HG03354 (cell line): ENCODE data around the gene CCNQ.
A peak's percentile ranks its signal among the peaks of the same experiment; 100 is the strongest.

ENCODE experiments used
- ATAC-seq: cut with Tn5 transposase; IDR thresholded peaks from one replicate; pipeline ENCODE4 v1.9.1; 2021; ENCODE audit warnings: mild to moderate bottlenecking; ENCODE audit not compliant: unreplicated experiment, poor library complexity, severe bottlenecking

The CCNQ gene

DNA sequence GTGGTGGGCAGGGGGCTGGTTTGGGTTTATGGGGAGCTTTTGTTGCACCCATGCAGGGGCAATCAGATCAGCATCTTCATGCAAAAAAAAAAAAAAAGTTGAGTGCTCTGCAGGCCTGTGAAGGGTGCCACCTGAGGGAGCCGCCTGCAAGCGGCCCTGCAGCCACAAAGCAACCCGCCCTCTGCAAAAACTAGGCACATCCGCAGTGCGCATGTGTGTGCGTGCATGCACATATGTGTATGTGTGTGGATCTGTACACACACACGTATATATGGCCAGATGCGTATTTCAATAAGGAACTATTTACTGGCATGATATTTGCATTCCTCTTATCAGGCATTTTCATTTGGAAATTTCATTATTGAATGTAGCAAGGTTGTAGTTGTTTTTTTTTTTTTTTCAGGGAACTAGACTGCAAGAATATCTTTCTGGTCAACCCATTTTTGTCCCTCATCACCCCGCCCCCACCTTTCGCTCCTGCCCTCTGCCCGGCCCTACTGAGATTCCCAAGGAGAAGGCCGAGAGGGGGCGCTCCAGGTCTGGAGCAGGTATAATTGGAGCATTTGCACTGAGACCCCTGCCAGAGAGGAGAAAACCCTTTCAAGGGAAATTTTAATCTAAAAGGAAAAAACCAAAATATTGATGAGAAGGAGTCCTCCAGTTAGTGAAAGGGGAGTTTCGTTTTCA lies 18.1 kb downstream of the CCNQ start:
- ATAC-seq: no peak

DNA sequence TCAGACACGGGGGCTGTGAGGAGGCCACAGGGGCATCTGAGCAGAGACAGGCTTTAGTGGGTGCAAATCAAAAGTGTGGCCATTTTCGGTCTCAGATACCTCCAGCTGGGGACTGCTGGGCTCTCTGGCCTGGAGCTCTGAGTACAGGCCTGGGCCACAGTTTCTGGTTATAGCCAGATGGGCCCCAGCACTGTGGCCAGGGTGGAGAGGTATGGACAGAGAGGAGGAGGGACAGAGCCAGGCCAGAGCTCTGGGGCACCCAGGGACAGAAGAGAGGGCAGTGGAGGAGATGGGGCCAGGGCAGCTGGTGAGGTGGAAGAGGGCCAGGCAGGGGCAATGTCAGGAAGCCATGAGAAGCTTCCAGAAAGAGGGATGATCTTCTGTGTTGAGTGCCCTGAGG lies 20.1 kb downstream of the CCNQ start:
- ATAC-seq: no peak

DNA sequence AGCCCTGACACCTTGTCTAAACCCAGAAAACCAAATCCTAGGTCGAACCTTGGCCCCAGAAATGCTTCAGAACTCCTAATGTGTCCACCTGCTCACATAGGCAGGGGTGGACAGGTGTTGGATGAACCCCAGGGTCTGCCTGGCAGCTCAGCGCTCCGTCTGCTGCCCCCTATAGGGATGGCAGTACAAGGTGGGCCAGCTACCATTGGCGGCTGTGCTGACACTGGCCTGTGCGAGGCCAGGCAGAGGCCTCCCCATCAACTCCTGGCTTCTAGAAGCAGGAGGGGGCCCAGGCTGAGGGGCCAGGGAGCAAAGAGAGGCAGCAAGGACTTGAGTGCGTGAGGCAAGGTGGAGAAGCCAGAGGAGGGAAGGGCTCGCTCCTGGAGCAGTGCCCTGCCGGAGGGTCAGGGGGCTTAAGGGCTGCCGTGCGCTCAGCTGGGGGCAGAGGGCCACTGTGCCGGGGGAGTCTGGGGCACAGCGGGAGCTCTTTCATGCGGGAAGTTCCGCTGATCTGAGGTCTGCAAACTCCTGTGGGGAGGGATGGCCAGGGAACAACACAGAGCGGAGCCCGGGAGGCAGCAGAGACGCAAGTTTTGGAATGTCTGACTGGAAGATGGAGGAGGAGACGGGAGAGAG lies 20.6 kb downstream of the CCNQ start:
- ATAC-seq: no peak

DNA sequence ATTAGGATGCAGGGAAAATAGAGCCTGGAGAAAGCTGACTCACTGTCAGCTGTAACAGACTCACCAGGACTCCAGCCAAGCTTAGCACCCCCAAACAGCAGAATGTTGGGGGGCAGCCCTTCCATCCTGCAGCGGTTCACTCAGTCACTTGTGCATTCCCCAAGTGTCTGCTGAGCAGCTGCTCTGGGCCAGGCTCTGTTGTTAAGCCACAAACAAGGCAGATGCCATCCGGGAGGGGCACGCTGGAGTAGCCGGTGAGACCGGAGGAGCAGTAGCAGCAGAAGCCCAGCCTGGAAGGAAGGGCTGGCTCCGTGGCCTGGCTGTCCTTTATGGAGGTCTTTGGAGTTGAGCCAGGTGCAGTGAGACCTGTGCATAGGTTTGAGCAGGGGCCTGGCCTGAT lies 22.0 kb downstream of the CCNQ start:
- no peak for ATAC-seq

DNA sequence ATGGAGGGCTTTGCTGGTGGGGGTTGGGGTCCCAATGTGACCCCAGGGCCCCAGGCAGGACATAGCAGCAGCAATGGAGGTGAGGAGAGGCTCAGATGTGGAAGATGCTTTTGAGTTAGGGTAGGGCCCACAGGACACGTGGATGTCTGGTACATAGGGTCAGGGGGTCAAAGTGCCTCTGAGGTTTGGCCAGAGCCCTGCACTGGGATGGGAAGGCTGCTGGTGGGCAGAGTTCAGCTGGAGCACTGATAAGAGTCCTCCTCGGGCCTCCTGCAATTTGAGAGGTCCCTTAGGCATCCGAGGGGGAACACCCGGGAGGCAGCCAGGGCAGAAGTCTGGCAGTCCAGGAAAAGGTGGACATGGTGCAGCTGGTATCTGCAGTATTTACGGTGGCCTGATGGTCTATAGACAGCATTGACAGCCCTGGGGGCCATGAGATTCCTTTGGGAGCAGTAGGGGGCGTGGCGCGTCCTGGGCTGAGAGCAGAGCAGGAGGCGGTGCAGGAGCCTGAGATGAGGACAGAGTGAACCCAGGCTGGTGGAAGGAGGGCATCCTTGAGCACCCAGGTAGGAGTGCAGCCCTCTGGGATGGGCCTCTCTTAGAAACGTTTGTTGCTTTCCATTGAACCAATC lies 22.6 kb downstream of the CCNQ start:
- ATAC-seq: no peak

DNA sequence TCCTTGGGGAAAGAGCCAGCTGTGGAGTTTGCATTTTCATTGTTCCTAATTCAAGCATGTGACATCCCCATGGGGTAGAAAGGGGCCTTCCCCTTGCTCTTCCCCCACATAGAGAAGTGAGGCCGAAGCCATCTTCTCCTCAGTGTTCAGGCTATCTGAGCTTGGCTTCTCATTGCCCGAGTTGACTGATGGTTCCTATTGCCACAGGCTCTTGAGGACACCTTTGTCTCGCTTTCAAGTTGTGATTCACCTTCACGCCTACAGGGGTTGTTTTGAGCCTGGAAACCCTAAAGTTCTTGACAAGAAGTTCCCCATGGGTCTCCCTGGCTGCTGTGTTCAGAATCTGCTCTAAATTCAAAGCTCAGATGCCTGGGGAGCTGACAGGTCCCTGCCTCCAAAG lies 25.0 kb downstream of the CCNQ start:
- ATAC-seq: peak; percentile 63

DNA sequence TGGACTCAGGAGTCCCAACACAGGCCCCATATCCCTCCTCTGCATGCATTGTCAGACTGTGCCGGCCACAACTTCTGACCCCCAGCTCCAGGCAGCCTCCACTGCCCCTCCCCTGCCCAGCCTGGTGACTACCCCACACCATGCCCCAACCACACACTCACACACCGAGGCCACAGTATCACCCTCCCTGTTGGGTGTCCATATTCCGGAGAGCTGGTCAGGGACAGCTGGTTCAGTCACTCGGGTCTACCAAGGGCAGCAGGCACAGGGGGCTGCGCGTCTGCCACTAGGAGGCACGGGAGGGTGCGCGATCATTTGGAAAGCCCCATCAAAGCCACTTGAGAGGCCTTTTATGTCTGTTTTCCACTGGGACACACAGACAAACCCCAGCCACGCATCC lies 26.3 kb downstream of the CCNQ start:
- ATAC-seq: no peak

DNA sequence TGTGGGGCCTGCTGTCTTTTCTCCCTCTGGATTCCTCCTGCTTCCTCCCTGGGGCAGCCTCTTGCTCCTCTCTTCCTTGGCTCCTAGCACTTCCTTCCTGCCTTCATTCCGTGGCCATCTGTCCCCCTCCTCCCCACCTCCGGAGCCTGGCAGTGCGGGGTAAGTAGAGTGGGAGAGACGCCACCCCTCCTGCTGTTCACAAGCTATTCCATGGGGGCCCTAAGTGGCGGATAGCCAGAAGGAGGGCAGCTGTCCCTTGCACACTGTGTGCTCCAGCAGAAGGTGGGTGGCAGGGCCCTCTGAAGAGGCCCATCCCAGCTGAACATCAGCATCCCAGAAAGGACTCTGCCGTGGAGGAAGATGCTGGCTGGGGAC lies 27.4 kb downstream of the CCNQ start:
- ATAC-seq: no peak

DNA sequence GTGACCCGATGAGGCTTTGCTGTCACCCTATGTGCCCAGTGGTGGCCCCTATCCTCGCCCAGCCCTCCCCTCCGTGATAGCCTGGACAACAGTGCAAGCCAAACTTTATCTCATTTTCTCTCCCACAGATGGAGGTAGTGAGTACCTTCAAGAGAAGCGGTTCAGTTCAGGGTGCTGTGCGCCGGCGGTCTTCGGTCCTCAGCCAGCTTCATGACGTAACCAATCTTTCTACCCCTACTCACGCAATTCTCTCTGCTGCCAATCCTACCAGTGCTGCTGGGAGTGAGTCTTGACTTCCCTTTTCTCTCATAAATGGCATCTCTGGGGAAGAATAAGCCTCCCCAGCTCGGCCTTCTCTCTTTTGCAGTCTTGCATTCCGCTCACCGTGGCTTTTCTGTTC lies 29.5 kb downstream of the CCNQ start:
- ATAC-seq: no peak

DNA sequence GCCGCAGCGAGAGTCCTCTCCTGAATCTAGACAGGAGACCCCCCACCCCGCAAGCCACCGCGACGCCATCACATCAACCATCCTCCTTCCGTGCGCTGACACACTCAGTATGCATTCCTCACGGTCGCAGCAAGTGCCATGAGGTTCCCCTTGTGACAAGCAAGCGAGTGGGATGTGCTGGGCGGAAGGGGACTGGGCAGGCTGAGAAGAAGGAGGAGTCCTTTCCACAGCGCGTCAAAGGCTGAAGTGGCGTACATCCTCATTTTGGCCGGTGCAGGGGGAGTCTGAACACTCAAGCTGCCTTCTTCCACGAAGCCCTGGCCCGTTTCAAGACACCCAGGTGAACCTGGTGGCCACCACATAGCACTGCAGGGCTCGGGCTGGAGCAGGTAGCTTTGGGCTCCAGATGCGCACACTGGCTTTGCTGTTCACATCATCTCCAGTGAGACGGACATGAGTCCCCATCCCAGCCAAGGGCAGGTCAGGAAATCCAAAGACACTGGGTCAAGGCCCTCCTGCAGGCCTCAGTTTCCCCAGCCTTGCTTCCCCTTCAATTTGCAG lies 30.4 kb downstream of the CCNQ start:
- ATAC-seq: no peak

DNA sequence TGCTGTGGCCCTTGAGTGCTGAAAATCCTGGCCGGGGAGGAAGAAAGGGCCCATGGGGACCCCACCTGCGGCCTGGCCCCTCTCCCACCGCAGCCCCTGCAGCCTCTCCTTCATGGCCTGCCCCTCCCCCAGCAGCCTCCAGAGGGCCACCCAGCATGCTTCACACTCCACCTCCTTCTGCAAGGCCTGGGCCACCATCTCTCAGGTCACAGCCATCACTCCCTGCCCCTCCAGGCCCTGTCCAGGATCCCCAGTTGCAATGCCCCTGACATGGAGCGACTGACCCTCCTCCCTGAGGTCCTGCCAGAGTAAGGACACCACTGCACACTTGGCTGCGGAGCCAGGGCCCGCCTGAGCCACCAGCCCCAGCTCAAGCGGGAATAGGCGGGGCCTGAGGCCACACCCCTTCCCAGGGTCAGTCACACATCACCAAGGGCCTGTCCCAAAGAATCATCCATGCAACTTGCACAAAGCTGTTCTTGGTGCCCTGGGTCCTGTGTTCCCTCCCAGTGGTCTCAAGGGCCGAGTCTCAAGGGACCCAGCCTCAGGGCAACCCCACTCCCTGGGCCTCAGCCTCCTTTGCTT lies 32.9 kb downstream of the CCNQ start:
- ATAC-seq: no peak

DNA sequence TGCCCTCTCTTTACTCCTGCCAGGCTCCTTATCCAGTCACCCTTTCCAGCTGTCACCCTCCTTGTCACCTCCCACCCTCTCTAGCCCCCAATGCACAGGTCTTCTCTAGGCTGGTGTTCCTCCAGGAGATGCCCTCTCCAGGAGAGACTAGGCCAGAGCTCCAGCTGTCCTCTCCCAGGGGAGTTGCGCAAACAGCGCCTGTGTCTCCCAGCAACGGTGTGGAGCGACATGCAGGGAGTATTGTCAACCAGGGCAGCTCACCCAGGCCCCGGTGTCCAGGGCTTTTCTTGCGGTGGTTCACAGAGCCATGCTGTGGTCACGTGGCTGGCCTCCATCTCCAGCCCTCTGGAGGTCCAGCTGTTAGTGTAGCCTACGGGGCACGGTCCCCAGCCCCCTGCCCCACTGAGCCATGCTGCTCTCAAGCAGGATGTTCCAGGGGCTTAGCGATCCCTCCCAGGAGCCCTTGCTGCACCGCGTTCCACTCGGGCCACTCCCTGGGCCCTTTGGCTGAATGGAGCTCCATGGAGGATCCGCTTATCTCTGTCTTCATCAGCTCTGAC lies 34.8 kb downstream of the CCNQ start:
- no peak for ATAC-seq

DNA sequence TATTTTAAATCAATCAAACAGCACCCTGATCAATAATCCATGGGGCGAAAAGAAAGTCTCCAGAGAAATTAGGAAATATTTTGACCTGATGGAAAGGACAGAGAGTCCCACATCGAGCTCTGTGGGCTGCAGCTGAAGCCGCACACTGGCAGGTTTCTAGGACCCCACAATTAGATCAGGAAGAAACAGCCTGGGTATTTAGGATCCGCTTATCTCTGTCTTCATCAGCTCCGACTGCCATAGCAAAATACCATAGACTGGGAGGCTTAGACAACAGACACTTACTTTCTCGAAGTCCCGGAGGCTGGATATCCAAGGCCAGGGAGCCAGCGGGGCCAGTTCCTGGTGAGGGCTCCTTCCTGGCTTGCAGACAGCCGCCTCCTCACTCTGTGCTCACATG lies 36.4 kb downstream of the CCNQ start:
- ATAC-seq: no peak

DNA sequence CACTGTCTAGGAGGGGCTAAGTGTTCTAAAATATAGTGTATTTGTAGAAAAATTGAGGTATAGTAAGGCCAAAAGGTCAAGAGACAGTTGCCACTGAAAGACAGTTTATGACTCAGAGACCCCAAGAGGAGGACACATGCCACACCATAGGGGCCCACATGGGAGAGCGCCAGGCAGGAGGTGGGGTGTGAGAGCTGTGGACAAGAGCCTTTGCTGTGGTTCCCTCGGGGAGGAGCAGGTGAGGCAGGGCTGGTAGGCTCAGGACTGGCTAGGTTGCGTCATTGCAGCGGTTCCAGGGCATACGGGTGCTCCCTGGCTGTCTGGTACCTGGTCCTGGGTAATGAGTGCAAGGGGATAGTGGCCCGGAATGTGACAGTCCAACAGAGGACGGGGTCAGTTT lies 37.6 kb downstream of the CCNQ start:
- no peak for ATAC-seq

DNA sequence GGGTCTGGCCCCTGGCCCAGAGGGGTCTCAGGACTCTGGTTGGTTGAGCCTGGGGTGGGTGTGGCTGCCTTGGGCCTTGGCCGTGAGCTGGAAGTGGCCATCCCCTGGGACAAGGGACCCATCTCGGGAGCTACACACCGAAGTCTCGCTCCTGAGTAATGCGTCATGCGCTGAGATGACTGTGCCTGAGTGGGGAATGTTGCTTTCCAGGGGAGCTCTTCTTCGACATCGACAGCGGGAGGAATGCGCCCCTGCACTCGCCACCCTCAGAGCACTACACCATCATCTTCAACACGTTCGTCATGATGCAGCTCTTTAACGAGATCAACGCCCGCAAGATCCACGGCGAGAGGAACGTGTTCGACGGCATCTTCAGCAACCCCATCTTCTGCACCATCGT lies 38.5 kb downstream of the CCNQ start:
- ATAC-seq: no peak

DNA sequence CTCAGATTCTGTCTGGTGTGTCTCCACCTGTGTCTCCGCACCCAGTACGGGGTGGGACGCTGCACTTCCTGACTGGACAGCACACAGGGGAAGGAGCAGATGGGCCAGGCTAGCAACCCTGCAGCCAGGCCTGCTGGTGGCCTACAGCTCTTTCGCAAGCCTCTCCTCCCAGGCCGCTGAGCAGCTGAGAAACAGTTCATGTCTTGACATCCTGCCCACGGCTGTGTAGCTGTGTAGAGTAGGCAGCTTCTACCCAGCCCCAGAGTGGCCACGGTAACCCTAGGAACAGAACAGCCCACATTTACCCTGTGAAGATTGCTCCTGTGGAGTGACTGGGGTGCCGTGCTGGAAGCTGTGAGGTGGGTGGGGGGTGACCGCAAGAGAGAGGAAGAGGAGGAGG lies 38.9 kb downstream of the CCNQ start:
- ATAC-seq: no peak

DNA sequence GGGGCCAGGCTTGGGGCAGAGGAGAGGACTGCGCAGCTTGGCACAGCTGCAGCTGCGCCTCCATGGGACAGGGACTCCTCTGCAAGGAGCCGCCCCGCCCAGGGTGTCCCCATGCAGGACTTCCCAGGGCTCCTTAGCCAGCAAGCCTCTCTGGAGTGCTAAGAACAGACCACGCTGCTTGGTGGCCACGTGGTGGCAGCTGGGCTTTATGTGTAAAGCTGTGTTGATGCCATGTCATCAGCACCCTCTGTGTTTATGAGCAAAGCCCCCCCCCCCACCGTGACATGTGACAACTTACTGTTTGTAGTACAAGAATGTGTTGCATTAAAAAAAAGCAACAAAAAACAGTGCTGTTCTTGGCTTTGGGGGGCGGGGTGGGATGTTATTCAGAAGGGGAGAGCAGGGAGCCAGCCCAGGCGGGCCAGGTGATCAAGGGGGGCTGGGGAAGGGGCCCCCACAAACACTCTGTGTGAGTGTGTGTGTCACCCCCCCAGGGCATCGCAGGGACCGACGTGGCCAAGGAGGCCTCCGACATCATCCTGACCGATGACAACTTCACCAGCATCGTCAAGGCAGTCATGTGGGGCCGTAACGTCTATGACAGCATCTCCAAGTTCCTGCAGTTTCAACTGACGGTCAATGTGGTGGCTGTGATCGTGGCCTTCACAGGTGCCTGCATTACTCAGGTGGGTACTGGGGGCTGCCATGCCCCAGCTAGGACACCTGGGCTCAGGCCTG lies 41.2 kb downstream of the CCNQ start:
- ATAC-seq: no peak

DNA sequence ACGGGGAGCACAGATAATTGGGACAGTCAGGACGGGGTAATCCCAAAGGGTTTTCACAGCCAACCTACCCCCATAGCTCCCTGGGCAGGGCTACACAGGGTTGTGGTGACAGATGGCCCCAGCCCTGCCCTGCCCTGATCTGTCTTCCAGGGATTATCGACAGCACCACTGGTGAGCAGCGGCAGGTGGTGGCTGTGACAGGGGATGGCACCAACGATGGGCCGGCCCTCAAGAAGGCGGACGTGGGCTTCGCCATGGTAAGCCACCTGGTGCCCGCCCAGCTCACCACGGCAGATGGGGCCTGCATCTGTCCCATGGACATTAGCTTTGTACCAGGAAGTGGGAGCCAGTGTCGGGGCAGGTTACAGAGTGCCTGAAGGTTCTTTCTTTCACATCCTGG lies 42.2 kb downstream of the CCNQ start:
- no peak for ATAC-seq

DNA sequence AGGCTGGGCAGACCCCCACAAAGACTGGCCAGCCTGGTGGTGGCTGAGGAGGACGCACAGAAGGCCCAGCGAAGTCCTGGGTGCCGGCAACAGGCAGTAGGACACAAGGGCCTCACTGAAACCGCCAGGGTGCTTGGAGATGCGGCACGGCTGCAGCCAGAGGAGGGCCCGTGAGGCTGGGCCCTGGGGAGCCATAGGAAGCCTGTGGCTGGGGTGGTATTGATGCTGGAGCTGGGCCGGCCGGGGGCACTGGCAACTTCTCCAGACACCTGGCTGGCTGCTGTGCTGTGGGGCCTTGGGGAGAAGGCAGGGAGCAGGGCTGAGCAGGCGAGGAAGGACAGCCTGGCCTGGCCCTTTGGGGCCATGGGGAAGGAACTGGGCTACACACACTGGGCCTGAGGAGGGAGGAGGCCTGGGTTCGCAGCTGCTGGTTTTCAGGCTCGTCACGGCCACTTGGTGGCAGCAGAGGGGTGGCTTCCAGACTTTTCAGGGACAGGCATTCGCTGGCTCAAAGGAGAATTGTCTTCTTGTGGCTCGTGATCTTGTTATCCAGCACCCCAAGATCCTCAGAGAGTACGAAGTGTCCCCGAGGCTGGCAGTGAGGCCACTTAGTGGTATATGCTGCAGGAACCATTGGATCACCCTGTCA lies 44.3 kb downstream of the CCNQ start:
- ATAC-seq: peak; percentile 64
